Measurements from ENCODE around the gene SNORC. TPM values are rescaled to one million over a fixed set of nuclear protein-coding genes. Genes with fewer than 3 reads are reported as not detected.

Gene SNORC
- total and polyA plus RNA-seq, 10 of the 15 experiments (the other 5 are each of a cell fraction or from before 2014, with no cell fraction given): 0.04 to 0.74 (median 0.45) TPM; not detected in 4

GRCh38 chr2:232839411-232840079 lies 30.5 kb upstream of the SNORC start (continued):
- TF ChIP-seq, protein P1, sequence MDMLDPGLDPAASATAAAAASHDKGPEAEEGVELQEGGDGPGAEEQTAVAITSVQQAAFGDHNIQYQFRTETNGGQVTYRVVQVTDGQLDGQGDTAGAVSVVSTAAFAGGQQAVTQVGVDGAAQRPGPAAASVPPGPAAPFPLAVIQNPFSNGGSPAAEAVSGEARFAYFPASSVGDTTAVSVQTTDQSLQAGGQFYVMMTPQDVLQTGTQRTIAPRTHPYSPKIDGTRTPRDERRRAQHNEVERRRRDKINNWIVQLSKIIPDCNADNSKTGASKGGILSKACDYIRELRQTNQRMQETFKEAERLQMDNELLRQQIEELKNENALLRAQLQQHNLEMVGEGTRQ (IDR thresholded peaks at IDR 0.05; ENCODE audit: borderline replicate concordance, low read depth, low read length): no peak
- no peak for TF ChIP-seq RUNX3 (IDR thresholded peaks at IDR 0.05; ENCODE audit: low read length)
- TF ChIP-seq PBX3 (IDR thresholded peaks at IDR 0.05; ENCODE audit: insufficient replicate concordance, low read depth, low read length): no peak
- TF ChIP-seq RBBP5 (conservative IDR thresholded peaks at IDR 0.05): no peak
- TF ChIP-seq PML (IDR thresholded peaks at IDR 0.05; ENCODE audit: low read length): no peak
- TF ChIP-seq ZNF217 (IDR thresholded peaks at IDR 0.05): no peak

- SMC1A ChIA-PET (ENCODE audit: uncharacterized antibody, unreplicated experiment): interaction anchor here (0.7 to 2.3 kb wide), 4 partner anchors 10 to 186 kb away, joined by 3 to 11 read pairs (median 4); no protein-coding TSS in a partner anchor
- peaks cover 14% of the 10 kb centered on the region for H3K4me1 ChIP-seq (ENCODE audit: control insufficient read depth, insufficient read depth, low read length)
- no TSS peak for BruUV-seq (replicated peaks)
- H3K9me3 ChIP-seq (replicated peaks; ENCODE audit: control insufficient read depth, insufficient read depth, low read length): no peaks in the 10 kb centered on the region
- H4K20me1 ChIP-seq (ENCODE audit: control insufficient read depth, insufficient read depth): no peaks in the 10 kb centered on the region
- H3K79me2 ChIP-seq (ENCODE audit: control insufficient read depth, insufficient read depth, low read length): no peaks in the 10 kb centered on the region; the same call in 1 of the 2 replicates
- no peak overlapping the region for H3K4me3 ChIP-seq
- no peak overlapping the region for H2AFZ ChIP-seq (ENCODE audit: control insufficient read depth, low read depth, low read length)
- peaks cover 8 to 22% of the 10 kb centered on the region in 2 experiments for H3K36me3 ChIP-seq (ENCODE audit: control insufficient read depth in 2 of 2, insufficient read depth in 2 of 2, low read length in 1 of 2)
- in situ Hi-C loops (cut with MboI): no loop called here
- FAIRE-seq: peak; percentile 7
- TF ChIP-seq PAX8 (IDR thresholded peaks at IDR 0.05): no peak
- no peak for TF ChIP-seq MTA3 (IDR thresholded peaks at IDR 0.05; ENCODE audit: borderline replicate concordance, low read length)
- no peak for TF ChIP-seq HCFC1 (IDR thresholded peaks at IDR 0.05; ENCODE audit: low read length)
- no peak for TF ChIP-seq TCF3 (IDR thresholded peaks at IDR 0.05; ENCODE audit: borderline replicate concordance, insufficient read depth, low read depth, low read length)
- TF ChIP-seq RB1 (IDR thresholded peaks at IDR 0.05; ENCODE audit: borderline replicate concordance): no peak
- no peak for TF ChIP-seq IKZF2 (IDR thresholded peaks at IDR 0.05)
- no peak for TF ChIP-seq HDAC6 (IDR thresholded peaks at IDR 0.05; ENCODE audit: unreplicated experiment)
- no peak for TF ChIP-seq ETV6 (conservative IDR thresholded peaks at IDR 0.05 in 1 of 2, IDR thresholded peaks at IDR 0.05 in 1 of 2; ENCODE audit: borderline replicate concordance in 1 of 2, low read depth in 1 of 2)
- TF ChIP-seq, protein P2, sequence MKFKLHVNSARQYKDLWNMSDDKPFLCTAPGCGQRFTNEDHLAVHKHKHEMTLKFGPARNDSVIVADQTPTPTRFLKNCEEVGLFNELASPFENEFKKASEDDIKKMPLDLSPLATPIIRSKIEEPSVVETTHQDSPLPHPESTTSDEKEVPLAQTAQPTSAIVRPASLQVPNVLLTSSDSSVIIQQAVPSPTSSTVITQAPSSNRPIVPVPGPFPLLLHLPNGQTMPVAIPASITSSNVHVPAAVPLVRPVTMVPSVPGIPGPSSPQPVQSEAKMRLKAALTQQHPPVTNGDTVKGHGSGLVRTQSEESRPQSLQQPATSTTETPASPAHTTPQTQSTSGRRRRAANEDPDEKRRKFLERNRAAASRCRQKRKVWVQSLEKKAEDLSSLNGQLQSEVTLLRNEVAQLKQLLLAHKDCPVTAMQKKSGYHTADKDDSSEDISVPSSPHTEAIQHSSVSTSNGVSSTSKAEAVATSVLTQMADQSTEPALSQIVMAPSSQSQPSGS (IDR thresholded peaks at IDR 0.05; ENCODE audit: low read length): no peak
- no peak for TF ChIP-seq NRF1 (conservative IDR thresholded peaks at IDR 0.05; ENCODE audit: low read depth, low read length)
- TF ChIP-seq BRCA1 (IDR thresholded peaks at IDR 0.05; ENCODE audit: low read depth, low read length): no peak
- 50% methylated on average over 2 of the region's 2 CpGs for WGBS (ENCODE audit: insufficient coverage, insufficient replicate concordance, low lambda C conversion rate, missing lambda C conversion rate)
- POLR2A ChIA-PET: no interaction called here
- H3K9ac ChIP-seq (ENCODE audit: control insufficient read depth, insufficient read depth, low read length): no peak overlapping the region
- intact Hi-C loops (cut with micrococcal nuclease; ENCODE audit: unreplicated experiment): no loop called here
- H3K4me2 ChIP-seq (ENCODE audit: control insufficient read depth, insufficient read depth): no peak overlapping the region
- H3K27me3 ChIP-seq (replicated peaks in 1 of 2; ENCODE audit: control insufficient read depth in 2 of 2, insufficient read depth in 2 of 2, low read length in 1 of 2): no peaks in the 10 kb centered on the region
- no peak for ATAC-seq
- no peak overlapping the region for H3K27ac ChIP-seq (ENCODE audit: control insufficient read depth, insufficient read depth)
- CTCF ChIA-PET: interaction anchor here (0.9 to 1.7 kb wide), 6 partner anchors 10 to 408 kb away, joined by 3 to 6 read pairs (median 4); no protein-coding TSS in a partner anchor
- RAD21 ChIA-PET (ENCODE audit: unreplicated experiment): interaction anchor here (1.0 kb wide), 1 partner anchor 26 kb away, joined by 3 read pairs; no protein-coding TSS in a partner anchor
- DNase-seq (ENCODE audit: low read depth, low spot score): no peak
These were observed 27.4 kb upstream of the SNORC start for GRCh38 chr2:232842689-232843088.

Data from GM12878 (cell line).